HG03108 (cell line): ENCODE measurements around the gene CENPP.

Experiments used
- ATAC-seq: cut with Tn5 transposase; IDR thresholded peaks from one replicate; pipeline ENCODE4 v1.9.1; 2021; ENCODE audit warnings: moderate library complexity; ENCODE audit not compliant: unreplicated experiment

The CENPP gene

DNA sequence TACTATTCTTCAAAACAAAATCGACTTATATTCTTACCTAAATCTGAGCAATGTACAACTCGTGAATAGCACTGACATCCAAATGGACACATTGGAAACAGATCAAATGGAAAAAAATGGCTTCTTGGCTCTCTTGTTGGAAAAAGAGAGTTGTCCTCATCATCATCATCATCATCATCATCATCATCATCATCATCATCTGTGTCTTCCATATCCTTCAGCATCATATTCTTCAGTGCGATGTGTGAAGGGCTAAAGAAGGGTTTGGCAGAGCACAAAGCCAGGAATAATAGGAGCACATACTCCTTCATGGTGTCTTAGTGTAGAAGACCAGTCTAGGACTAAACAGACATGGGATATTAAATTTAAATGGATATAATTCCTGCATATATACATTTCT, 148.8 kb downstream of the CENPP start:
- ATAC-seq = no peak

- no peak for ATAC-seq
Measured at GRCh38 chr9:92476962-92477361, 151.2 kb downstream of the CENPP start.

GRCh38 chr9:92478783-92479182, 153.0 kb downstream of the CENPP start:
- no peak for ATAC-seq

DNA sequence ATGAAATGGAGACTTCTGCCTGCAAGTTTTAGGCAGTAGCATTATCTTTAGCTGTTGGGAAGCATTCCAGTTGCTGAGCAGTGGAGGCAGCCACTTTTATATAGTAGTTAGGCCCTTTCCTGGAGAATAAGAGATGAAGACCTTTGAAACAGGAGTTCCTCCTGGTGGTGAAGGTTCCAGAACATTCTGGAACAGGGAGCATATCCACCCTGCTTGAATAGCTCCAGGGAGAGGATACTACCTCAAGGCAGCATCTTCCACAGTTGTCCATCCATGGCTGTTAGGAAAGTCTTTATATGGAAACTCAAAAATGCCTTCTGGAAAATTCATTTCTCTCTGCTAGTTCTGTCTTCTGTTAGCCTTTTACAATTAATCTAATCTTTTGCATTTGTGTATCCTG, 153.6 kb downstream of the CENPP start:
- ATAC-seq = no peak

GRCh38 chr9:92480291-92480771, 154.6 kb downstream of the CENPP start:
- no peak for ATAC-seq

GRCh38 chr9:92480986-92481633, 155.4 kb downstream of the CENPP start:
- no peak for ATAC-seq

DNA sequence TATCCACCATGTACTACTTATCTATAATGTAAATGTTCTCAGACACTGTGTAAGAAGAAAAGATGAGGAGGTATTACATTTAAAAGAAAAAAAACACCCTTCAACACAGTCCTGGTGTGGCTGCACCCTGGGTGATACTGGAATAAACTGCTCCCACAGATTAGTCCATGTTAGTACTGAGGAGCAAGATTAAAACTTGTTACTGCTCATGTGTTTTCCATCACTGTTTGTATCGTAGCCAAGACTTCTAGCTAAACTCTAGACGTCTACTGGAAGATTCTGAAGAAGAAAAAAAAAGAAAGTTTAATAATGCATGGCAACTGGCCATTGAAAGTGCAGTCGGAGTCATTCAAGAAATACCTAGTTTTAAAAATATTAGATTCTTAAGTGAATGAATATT, 156.6 kb downstream of the CENPP start, which contains the start of gene ASPN:
TSS of gene ASPN (minus strand) at position 178 of the 400 bp plus-strand sequence.
- ATAC-seq = no peak

- no peak for ATAC-seq
Measured at GRCh38 chr9:92482805-92483204, 157.1 kb downstream of the CENPP start.

DNA sequence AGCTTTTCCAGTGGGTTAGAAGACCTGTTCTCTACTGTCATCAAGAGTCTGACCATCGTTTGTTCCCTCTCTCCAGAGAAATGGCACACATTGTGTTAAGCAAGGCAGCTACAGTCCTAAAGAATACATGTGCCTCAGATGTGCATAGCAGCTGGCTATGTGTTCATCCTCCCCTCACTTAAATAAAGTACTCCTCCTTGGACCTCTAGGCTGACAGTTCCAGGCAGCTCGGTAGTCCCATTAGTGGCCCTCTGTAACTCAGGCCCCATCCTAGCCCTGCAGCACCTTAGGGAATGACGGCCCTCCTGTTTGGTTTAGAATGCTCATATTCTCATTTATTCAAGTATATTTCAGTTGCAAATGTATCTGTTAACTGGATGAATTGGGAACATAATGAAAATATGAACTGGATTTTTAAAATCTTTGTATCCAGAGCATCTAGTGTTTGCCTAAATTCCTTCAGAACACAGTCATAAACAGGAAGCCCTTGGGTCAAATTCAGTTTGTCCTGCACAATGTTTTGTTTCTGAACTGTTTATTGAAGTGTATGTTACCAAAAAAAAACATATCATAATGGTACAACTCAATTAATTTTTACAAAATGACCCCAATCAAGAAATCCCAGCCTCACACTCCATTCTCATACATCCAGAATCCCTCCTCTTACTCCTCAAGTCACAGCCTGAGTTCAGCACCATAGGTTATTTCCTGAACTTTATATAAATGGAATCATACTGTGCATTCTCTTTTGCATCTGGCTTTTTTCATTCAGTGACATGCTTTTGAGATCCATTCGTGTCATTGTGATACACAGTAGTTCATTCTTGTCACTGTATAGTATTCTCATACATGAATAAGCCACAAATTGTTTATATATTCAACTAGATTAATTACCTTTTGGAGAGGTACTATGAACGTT, 158.1 kb downstream of the CENPP start:
- no peak for ATAC-seq

GRCh38 chr9:92484563-92484962, 158.8 kb downstream of the CENPP start:
- no peak for ATAC-seq

- ATAC-seq = no peak
Measured at GRCh38 chr9:92486371-92486770, 160.6 kb downstream of the CENPP start.

DNA sequence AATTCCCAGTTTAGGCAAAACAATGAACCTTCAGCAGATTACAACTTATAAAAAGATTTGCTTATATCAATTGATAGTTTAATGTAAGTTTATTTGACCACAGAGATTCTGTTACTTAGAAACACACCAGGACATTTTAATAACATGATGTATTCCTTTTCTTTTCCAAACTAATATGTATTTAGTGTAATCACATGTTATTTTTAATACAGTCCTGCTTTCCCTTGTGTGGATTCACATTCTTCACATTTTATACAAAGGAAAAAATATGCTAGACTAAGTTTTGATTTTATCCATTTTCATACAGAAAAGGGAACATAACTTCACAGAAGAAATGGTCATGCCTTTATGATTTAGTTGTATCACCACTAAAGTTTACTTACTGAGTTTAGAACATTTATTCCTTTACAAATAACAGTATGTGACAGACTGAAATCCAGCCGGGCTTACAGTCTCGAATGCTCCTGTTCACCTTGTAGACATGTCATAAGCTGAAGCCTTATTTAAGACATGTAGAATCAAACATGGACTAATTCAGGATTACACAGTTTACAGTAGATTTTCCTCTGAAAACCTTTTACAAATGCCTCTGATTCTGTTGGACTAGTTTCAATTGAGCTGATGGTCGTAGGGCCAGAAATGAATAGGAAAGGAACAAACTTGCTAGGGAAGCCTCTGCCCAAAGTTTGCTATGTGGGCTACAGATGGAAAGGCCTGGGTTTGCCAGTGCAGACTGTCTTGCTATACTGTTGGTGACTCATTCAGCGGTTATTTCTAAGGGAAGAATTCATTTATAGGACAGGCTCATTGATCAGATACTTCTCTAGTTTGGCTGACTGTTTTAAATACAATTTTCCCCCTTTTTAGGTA, 163.2 kb downstream of the CENPP start:
- no peak for ATAC-seq

DNA sequence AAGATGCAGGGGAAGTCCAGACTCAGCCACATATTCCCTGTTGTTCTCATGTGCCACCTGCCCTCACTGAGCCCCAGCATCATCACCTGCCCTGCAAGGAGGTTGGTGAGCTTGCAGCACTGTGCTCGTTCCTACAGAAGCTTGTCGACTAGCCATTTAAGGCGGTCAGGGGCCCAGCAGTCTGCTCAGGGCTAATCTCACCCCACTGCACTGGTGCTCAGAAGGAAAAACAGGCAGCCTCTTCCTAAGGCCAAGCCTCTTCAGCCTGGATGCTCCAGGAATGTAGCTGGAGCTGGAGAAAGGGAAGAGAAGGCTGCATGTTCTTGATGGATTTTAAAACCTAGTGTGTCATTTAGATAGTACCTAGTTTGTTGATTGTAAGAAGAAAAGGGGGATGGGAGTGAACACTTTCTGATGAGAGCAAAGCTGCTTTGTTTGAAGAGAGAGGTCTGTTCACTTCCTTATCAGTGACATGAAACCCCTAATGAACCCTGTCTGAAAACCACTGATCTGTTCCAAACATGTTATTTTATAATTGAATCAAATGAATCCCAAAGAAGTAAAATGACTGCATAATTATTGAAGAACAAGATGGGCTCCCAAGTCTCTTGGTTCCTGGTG, 167.1 kb downstream of the CENPP start:
- ATAC-seq = no peak

DNA sequence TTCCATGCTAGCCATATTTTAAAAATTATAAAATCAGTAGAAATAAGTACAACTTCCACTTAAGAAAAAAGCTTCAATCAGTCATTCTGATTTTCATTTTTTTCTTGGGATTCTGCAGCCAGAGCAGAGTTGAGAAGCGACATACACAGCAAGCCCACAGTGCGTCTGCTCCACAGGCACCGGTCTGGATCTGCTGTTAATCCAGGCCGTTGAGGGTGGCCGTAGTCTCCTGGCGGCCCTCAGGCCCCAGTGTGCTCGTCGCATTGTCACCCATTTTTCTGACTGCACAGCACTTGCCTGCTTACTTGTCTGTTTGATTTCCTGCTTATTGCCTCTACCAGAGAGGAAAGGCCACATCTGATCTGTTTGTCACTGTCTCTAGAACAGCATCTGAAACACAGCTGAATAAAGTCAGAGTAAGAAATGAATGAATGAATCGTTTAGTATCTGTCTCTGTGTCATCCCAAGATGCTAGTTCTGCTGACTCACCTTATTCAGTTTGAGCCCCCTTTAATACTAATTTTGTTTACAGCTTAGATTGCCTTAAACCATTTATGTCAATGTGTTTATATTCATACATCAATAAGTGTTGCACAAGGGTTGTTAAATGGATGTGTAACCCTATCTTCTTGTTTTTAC, 168.1 kb downstream of the CENPP start:
- ATAC-seq = no peak

DNA sequence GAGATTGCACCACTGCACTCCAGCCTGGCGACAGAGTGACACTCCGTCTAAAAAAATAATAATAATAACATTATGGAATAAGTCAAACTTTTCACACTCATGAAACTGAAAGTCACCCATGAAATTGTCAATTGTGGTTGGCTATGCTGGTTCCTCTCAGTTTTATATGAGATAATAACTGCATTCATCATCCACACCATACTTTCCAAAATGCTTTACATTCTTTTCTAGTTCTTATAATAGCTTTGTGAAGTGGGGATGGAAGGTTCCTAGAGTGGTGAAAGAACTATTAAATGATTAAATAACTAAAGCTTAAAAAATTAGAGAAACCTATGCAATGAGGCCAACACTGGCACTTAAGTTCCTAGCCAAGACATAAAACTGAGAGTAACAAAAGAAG, 169.1 kb downstream of the CENPP start:
- no peak for ATAC-seq

DNA sequence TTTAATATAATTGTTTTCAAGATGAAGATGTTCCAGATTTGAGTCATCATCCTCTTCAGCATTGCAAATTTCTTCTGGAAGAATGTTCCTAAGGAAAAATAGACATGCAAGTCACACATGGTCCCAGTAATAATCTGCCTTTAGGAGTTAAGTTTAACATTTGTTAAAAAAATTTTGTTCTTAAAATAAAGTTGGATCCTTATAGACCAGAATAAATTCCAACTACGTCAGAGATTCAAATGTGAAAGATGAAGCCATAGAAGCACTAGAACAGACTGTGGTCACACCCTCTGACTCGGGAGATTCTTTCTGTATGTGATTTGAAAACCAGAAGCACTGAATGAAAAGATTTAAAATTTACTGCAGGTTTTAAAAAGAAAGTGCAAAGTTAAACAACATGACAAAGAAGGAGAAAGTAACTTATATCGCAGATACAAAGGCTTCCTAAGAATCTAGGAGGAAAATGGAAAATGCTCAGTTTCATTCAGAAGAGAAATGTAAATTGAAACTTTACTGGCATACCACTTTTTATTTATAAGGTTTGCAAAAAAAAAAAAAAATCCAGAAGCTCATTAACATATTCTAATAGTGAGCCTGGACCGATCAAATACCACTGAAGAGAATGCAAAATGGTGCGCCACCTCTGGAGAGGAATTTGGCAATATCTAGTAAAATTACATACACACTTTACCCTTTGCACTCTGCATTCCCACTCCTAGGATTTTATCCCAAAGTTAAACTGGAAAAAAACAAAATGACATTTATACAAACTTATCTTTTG, 170.8 kb downstream of the CENPP start:
- no peak for ATAC-seq

DNA sequence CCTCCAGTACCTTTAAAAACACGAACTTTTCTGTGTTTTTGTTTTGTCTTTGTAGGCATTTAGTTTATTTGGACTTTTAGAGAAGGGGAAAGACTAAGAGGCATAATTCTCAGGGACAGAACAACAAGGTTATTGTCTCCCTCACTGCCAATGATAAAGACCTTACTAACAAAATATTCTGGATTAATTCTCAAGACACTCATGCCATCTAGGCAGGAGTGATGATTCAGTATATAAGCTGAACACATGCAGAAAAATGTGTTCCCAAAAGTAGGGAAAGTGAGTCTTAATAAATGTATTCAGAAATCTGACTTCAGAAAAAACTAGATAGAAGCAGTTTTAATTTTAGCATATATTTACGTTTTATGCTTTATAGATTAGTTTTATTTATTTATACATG, 173.9 kb downstream of the CENPP start:
- ATAC-seq = no peak

DNA sequence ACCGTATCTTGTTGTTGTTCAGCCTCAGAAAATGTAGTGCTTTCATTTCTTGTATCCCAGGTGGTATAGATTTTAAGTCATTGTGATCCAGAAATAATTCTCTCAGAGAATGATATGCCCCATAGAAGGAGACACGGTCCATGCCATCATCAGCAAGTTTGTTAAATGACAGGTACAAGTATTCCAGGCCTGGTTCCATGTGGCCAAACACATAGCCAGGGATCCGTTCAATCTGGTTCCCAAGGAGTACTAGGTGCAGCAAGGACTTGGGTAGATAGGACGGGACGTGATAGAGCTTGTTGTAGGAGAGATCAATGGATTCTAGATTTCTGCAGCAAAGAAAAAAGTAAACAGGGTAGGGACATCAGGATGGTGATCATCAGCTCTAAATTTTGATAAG, 175.0 kb downstream of the CENPP start:
- no peak for ATAC-seq

DNA sequence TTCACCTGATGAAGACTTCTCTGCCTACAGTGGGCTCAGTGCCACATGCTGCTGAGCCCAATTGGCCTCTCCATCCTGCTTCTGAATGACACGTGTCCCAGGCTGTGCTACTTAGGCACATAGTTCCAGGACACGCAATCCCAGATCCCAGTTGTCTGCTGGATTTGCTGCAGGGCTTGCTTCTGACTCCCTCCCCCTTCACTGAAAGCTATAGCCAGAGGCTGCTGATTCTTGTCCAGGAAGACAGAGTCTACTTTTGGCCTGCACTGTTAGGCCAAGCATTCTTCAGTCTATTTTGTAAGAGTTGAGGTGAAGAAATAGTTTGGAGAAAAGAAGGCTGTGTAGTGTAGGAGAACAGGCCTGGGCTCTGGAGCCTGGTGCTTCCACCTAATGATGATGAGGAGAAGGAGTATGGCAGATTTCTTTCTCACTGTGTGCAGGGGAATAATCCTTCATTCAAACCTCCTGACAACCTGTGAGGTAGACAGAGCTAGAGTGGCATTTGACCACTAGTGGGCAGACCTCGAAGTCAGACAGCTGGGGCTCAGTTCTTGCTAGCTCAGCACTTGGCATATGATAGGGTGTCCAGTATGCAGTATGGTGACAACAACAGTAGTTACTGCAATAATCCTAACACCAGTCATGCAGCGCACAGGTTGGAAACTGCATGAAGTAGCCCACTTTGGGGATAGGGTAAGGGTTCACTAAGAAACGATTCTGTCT, 176.1 kb downstream of the CENPP start:
- ATAC-seq = no peak
